Adrenal gland (tissue), 12 donors: ENCODE measurements around the gene KIF5C. TPM values are rescaled to one million over a fixed set of nuclear protein-coding genes. Genes with fewer than 3 reads are reported as not detected.

ENCODE experiments used
- DNase-seq, 7 donors: peaks; one replicate each; pipeline ENCODE4 v3.0.0-alpha.2; 2019 to 2020
- H3K27ac ChIP-seq, 5 donors: fragments of 200-600 bp; sonication (generic) in 4 of 5; 1 replicate in 3 of 5; 2 replicates in 2 of 5; pipeline versions ENCODE4 v1.5.1 to v1.8.0; 2016 to 2020; ENCODE audit warnings: mild to moderate bottlenecking in 1 of 5
- H3K27me3 ChIP-seq: fragments of 200-600 bp; 2 replicates; pipeline ENCODE4 v1.8.0; 2021
- H3K36me3 ChIP-seq, 2 donors: fragments of 200-600 bp; replicated peaks in 1 of 2; 1 replicate in 1 of 2; 2 replicates in 1 of 2; pipeline versions ENCODE4 v1.5.1 to v1.8.0; 2018 to 2022
- H3K4me1 ChIP-seq, 2 donors: fragments of 200-600 bp; replicated peaks in 1 of 2; 1 replicate in 1 of 2; 2 replicates in 1 of 2; pipeline versions ENCODE4 v1.5.1 to v1.8.0; 2018 to 2021
- H3K4me3 ChIP-seq, 4 donors: fragments of 200-600 bp; sonication (generic) in 3 of 4; one replicate each; pipeline ENCODE4 v1.5.1; 2016 to 2018
- H3K9me3 ChIP-seq, 3 donors: fragments of 200-600 bp; sonication (generic) in 1 of 3; replicated peaks in 1 of 3; 1 replicate in 2 of 3; 2 replicates in 1 of 3; pipeline versions ENCODE4 v1.5.1 to v1.8.0; 2016 to 2021
- POLR2A ChIP-seq, 2 donors: fragments of 450-650 bp; IDR thresholded peaks; one replicate each; pipeline ENCODE4 v1.6.1; 2017; ENCODE audit warnings: antibody characterized with exemption in 2 of 2, mild to moderate bottlenecking in 2 of 2, moderate library complexity in 1 of 2
- WGBS, 4 donors: extraction: QIAGEN DNeasy Blood & Tissue Kit in 2 of 4; methylation state at CpG; one replicate each; pipeline versions ENCODE4 v1.1.5 to v1.1.7; 2013 to 2017; 5-methylcytosine and 5-hydroxymethylcytosine counted together
- intact Hi-C, 2 donors: fragments of 100-400 bp; cut with DNase I; formaldehyde crosslinking; loops; one replicate each; pipeline versions ENCODE4 v1.14.1 to v1.15.0; 2022 to 2023
- polyA plus RNA-seq, 3 donors: library from polyadenylated mRNA; stranded (reverse); fragments of 200-250 nt in 2 of 3; fragments of 350-450 nt in 1 of 3; fragmentation: Illumina TruSeq in 1 of 3; extraction: RNeasy Lipid Tissue Mini Kit (QIAGEN cat#74804) in 1 of 3; gene quantifications; one replicate each; pipeline ENCODE4 v1.2.3, GENCODE V29; 2013 to 2014
- total RNA-seq, 9 donors: library from RNA; depleted of rRNA in 4 of 9; stranded (reverse); fragments of >200 nt in 4 of 9; fragments of 120-200 nt in 1 of 9; fragmentation: NEBNext Ultra II Directional in 1 of 9; extraction: Animal tissue kit (Norgen Biotek cat#: 25700) in 1 of 9; gene quantifications; one replicate each; pipeline versions ENCODE4 v1.1.0 to v1.2.4, GENCODE V29; 2013 to 2023
- TF ChIP-seq, protein P1 (sequence below), 6 experiments: fragments of 450-650 bp in 4 of 6; fragments of 200-600 bp in 2 of 6; sonication (generic) in 1 of 6; IDR thresholded peaks; 1 replicate in 5 of 6; 2 replicates in 1 of 6; pipeline versions ENCODE4 v1.5.1 to v1.8.0; 2016 to 2021; ENCODE audit warnings: antibody characterized with exemption in 6 of 6, mild to moderate bottlenecking in 2 of 6, moderate library complexity in 1 of 6
- donor health status: healthy with polysubstance abuse.
- donor health status: Bipolar disorder and iron deficiency.
- donor health status: DM: yes; HTN: yes; CAD: no.
- donor health status: DM: no; HTN: no; CAD: no.
- donor health status: DM: no; HTN: no; CAD: no.
- donor health status: DM: yes; HTN: yes; CAD: no.

Gene KIF5C
- total and polyA plus RNA-seq, 12 donors: 9.1 to 62.1 (median 19.3) TPM

DNA sequence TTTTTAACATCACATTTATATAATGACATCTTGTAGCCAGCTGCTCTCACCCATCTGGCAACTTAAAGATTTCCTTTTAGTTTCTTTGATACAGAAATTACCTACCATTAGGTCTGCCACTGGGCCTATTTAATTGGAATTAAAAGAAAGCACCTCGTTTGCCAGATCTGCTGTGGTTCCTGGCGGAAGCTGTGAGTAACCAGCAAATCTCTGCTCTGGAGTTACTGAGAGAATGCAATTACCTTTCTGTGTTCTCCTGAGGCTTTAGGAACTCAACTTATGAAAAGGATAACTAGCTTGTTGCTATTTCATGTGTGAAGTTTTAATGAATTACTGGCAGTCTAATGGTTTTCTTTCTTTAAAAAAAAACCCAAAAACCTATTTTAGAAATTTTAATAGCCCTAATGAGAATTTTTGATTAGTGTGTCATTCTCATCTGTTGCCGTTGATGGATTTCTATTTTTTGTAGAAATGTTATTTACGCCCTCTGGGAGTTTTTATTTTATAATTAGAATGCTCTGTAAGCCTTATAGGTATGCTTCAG lies 93.8 kb downstream of the KIF5C start:
- no peak overlapping the region for H3K4me3 ChIP-seq
- DNase-seq: no peak
- H3K9me3 ChIP-seq: no peaks in the 10 kb centered on the region
- no peaks in the 10 kb centered on the region for H3K4me1 ChIP-seq
- WGBS, 4 donors: 87 to 94% (median 91%) methylated on average over 4 of the region's 4 CpGs
- no peaks in the 10 kb centered on the region for H3K27me3 ChIP-seq
- no peak overlapping the region for H3K27ac ChIP-seq
- TF ChIP-seq, protein P1, sequence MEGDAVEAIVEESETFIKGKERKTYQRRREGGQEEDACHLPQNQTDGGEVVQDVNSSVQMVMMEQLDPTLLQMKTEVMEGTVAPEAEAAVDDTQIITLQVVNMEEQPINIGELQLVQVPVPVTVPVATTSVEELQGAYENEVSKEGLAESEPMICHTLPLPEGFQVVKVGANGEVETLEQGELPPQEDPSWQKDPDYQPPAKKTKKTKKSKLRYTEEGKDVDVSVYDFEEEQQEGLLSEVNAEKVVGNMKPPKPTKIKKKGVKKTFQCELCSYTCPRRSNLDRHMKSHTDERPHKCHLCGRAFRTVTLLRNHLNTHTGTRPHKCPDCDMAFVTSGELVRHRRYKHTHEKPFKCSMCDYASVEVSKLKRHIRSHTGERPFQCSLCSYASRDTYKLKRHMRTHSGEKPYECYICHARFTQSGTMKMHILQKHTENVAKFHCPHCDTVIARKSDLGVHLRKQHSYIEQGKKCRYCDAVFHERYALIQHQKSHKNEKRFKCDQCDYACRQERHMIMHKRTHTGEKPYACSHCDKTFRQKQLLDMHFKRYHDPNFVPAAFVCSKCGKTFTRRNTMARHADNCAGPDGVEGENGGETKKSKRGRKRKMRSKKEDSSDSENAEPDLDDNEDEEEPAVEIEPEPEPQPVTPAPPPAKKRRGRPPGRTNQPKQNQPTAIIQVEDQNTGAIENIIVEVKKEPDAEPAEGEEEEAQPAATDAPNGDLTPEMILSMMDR (IDR thresholded peaks at IDR 0.05): no peak
- no peak for TF ChIP-seq POLR2A (IDR thresholded peaks at IDR 0.05)
- no peaks in the 10 kb centered on the region for H3K36me3 ChIP-seq
- intact Hi-C loops: no loop called here

DNA sequence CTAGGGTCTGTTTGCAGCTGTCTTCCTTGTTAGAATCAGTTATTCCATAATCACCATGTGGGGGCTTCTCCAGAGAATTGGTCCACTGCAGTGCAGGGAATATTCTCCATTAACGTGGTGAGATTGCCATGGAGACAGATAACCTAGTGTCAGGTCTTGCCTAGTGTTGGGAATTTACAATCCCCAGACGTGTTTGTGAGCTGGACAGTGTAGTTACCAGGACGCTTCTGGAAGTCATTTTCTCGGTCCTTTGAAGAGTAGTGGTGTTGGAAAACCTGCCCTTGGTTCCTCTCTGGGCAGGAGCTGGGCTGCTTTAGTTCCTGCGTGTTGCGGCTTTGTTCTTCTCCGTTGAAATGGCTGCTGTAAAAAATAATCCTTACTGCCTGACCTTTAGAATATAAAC lies 94.6 kb downstream of the KIF5C start:
- no peaks in the 10 kb centered on the region for H3K27me3 ChIP-seq
- H3K9me3 ChIP-seq: no peaks in the 10 kb centered on the region
- H3K4me1 ChIP-seq: no peaks in the 10 kb centered on the region
- H3K36me3 ChIP-seq: no peaks in the 10 kb centered on the region
- DNase-seq: no peak
- TF ChIP-seq, protein P1 (IDR thresholded peaks at IDR 0.05): no peak
- no peak for TF ChIP-seq POLR2A (IDR thresholded peaks at IDR 0.05)
- H3K27ac ChIP-seq: no peak overlapping the region
- intact Hi-C loops: no loop called here
- H3K4me3 ChIP-seq: no peak overlapping the region
- WGBS, 4 donors: 74 to 80% (median 77%) methylated on average over 7 of the region's 7 CpGs

DNA sequence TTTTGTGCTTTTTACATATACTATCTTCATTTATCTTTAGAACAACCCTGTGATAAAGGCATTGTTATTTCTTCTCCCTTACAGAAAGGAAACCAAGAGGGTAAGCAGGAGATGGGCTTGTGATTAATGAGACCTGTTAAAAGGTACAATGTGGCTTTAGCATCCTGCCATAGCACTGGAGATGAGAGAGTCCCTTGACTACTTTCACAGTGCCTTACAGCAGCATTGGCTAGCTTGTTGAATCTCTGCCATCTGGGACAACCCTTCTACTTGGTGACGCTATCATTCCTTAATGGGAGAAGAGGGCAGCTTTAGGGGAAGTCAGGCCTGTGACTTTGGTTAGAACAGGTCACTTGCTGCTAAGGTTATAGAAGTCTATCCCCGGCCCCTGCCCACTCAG lies 95.4 kb downstream of the KIF5C start:
- TF ChIP-seq, protein P1 (IDR thresholded peaks at IDR 0.05): no peak
- no peak for TF ChIP-seq POLR2A (IDR thresholded peaks at IDR 0.05)
- Histone ChIP-seq H3K9me3 (no peaks in the 10 kb centered on the region), H3K27ac (no peak overlapping the region), H3K36me3 (no peaks in the 10 kb centered on the region), H3K4me1 (no peaks in the 10 kb centered on the region), H3K27me3 (no peaks in the 10 kb centered on the region), H3K4me3 (no peak overlapping the region)
- intact Hi-C loops: no loop called here
- no peak for DNase-seq
- 82 to 92% (median 84%) methylated on average over 2 of the region's 2 CpGs for WGBS, 4 donors

DNA sequence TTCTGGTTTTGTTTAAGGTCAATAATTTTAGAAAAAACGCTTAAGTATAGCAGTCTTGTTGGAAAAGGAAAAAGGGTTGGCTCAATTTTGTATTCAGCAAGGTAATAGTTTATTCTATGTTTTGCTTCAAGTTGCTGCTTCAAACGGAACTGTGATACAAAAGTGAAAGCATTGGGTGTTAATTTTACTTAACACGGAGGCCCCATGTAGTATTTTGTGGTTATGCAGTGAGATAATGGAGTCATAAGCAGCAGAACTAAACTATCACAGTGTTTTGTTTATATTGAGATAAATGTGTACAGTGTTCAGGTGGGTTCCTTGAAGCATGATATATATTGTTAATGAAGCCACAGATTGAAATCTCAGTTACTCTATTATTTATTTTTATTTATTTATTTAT lies 96.5 kb downstream of the KIF5C start:
- Histone ChIP-seq H3K9me3 (no peaks in the 10 kb centered on the region), H3K36me3 (no peaks in the 10 kb centered on the region), H3K27me3 (no peaks in the 10 kb centered on the region), H3K4me3 (no peak overlapping the region), H3K27ac (no peak overlapping the region), H3K4me1 (no peaks in the 10 kb centered on the region)
- WGBS, 4 donors: 74 to 89% (median 83%) methylated on average over 3 of the region's 3 CpGs
- no peak for DNase-seq
- TF ChIP-seq POLR2A (IDR thresholded peaks at IDR 0.05): no peak
- TF ChIP-seq, protein P1 (IDR thresholded peaks at IDR 0.05): no peak
- intact Hi-C loops: no loop called here
